SK-N-SH treated with all-trans-retinoic acid at 6 μM for 48 hours (cell line): ENCODE data around the gene TTR.

Experiments used
- CREB5 ChIP-seq: fragments of 250-450 bp; sonication (Bioruptor Pico); IDR thresholded peaks from 2 replicates; pipeline ENCODE4 v1.5.1; 2020; ENCODE audit warnings: low read depth, mild to moderate bottlenecking, moderate library complexity
- GLIS3 ChIP-seq: fragments of 250-450 bp; sonication (Bioruptor Pico); IDR thresholded peaks from 2 replicates; pipeline ENCODE4 v1.5.0; 2020; ENCODE audit warnings: mild to moderate bottlenecking, moderate library complexity
- ZFP3 ChIP-seq: fragments of 250-450 bp; sonication (Bioruptor Pico); IDR thresholded peaks from 2 replicates; pipeline ENCODE4 v1.5.0; 2020; ENCODE audit warnings: mild to moderate bottlenecking, moderate library complexity

DNA sequence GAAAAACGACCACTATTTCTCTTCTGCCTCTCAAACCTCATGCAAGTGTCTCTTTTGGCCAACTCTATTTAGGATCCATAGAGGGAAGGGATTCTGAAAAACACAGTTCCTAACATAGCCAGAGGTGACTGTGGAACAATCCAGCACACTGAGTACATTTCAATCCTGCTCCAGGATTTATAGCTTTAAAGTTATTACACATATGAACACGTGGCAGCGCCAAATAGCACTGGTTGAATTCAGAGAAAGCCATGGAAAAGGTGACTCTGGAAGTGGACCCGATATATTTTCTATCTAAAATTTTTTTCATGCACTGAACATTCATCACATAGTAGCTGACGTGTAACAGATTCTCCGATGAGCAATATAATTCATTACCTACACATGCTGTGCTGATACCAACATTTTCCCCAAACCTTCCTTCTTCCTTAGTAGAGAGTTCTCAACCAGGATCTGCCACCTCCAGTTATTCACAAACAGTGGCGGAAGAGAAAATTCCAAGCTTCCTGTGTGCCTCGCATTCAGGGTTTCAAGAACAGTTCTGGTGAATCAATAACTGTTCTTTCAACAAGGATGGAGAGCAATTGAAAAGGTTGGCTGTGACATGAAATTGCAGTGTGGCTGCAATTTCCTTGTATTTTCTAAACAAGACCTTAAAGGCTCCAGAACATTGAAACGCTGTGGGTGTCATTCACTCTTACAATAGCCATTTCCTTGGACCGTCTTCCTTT, 25.7 kb upstream of the TTR start:
- TF ChIP-seq CREB5 (no peak), GLIS3 (CRISPR knock-in tag) (no peak), ZFP3 (no peak)
